ENCODE data around the gene JSRP1. TPM values are rescaled to one million over a fixed set of nuclear protein-coding genes. Genes with fewer than 3 reads are reported as not detected.

JSRP1 gene
- total RNA-seq, 1 donor from 2014 or later, result 67.8 TPM

GRCh38 chr19:2232286-2233151 lies 23.7 kb downstream of the JSRP1 start:
- no peak for DNase-seq

GRCh38 chr19:2231621-2232221 lies 24.5 kb downstream of the JSRP1 start:
- DNase-seq, result no peak

GRCh38 chr19:2230807-2231533 lies 25.2 kb downstream of the JSRP1 start:
- no peak for DNase-seq

- DNase-seq, result no peak
Measured at GRCh38 chr19:2230033-2230531, 26.1 kb downstream of the JSRP1 start.

GRCh38 chr19:2229103-2230032 lies 26.8 kb downstream of the JSRP1 start:
- DNase-seq, result no peak

- no peak for DNase-seq
Measured at GRCh38 chr19:2228157-2229030, 27.8 kb downstream of the JSRP1 start.

- no peak for DNase-seq
Measured at GRCh38 chr19:2227415-2228156, 28.6 kb downstream of the JSRP1 start.

GRCh38 chr19:2226840-2227360 lies 29.3 kb downstream of the JSRP1 start:
- no peak for DNase-seq

GRCh38 chr19:2226051-2226839 lies 30.0 kb downstream of the JSRP1 start:
- DNase-seq, result no peak

- DNase-seq, result no peak
Measured at GRCh38 chr19:2225415-2226050, 30.7 kb downstream of the JSRP1 start.

- DNase-seq, result no peak
Measured at GRCh38 chr19:2224754-2225349, 31.4 kb downstream of the JSRP1 start.

GRCh38 chr19:2223959-2224358 lies 32.3 kb downstream of the JSRP1 start:
- no peak for DNase-seq

GRCh38 chr19:2223391-2223790 lies 32.8 kb downstream of the JSRP1 start:
- DNase-seq, result no peak

GRCh38 chr19:2221918-2222317 lies 34.3 kb downstream of the JSRP1 start:
- no peak for DNase-seq

- DNase-seq, result no peak
Measured at GRCh38 chr19:2221250-2221831, 34.9 kb downstream of the JSRP1 start.

- no peak for DNase-seq
Measured at GRCh38 chr19:2219726-2220125, 36.5 kb downstream of the JSRP1 start.

GRCh38 chr19:2217591-2217990 lies 38.6 kb downstream of the JSRP1 start:
- DNase-seq, result no peak

Measured in tongue (tissue), 2 donors.